HG03521 (cell line): ENCODE data around the gene GAS7.

Experiments used
- ATAC-seq: cut with Tn5 transposase; IDR thresholded peaks from one replicate; pipeline ENCODE4 v1.9.1; 2021; ENCODE audit warnings: mild to moderate bottlenecking, moderate library complexity; ENCODE audit not compliant: unreplicated experiment

The GAS7 gene

GRCh38 chr17:10055262-10055975, 143.0 kb downstream of the GAS7 start:
- no peak for ATAC-seq

- ATAC-seq, result no peak
These were observed 144.4 kb downstream of the GAS7 start for GRCh38 chr17:10053782-10054540.

- no peak for ATAC-seq
These were observed 146.1 kb downstream of the GAS7 start for GRCh38 chr17:10052106-10052813.

- ATAC-seq, result no peak
These were observed 147.3 kb downstream of the GAS7 start for GRCh38 chr17:10051112-10051511.

GRCh38 chr17:10050597-10051101, 147.8 kb downstream of the GAS7 start:
- no peak for ATAC-seq

GRCh38 chr17:10048629-10049350, 149.6 kb downstream of the GAS7 start:
- no peak for ATAC-seq

- peak; percentile 62 for ATAC-seq
These were observed 151.3 kb downstream of the GAS7 start for GRCh38 chr17:10046786-10047785.

- ATAC-seq, result no peak
These were observed 152.3 kb downstream of the GAS7 start for GRCh38 chr17:10045871-10046658.

GRCh38 chr17:10042589-10043244, 155.7 kb downstream of the GAS7 start:
- ATAC-seq, result no peak

GRCh38 chr17:10041916-10042588, 156.4 kb downstream of the GAS7 start:
- ATAC-seq, result no peak

GRCh38 chr17:10041287-10041612, 157.2 kb downstream of the GAS7 start:
- no peak for ATAC-seq

GRCh38 chr17:10036511-10037061, 161.8 kb downstream of the GAS7 start:
- ATAC-seq, result no peak

GRCh38 chr17:10035885-10036284, 162.5 kb downstream of the GAS7 start:
- ATAC-seq, result no peak

- ATAC-seq, result no peak
These were observed 163.5 kb downstream of the GAS7 start for GRCh38 chr17:10034719-10035475.

- no peak for ATAC-seq
These were observed 164.4 kb downstream of the GAS7 start for GRCh38 chr17:10033959-10034358.

GRCh38 chr17:10033449-10033848, 165.0 kb downstream of the GAS7 start:
- ATAC-seq, result no peak
